Keratinocyte (primary cell): ENCODE data around the gene NCKAP5. TPM values are rescaled to one million over a fixed set of nuclear protein-coding genes. Genes with fewer than 3 reads are reported as not detected.

ENCODE experiments used
- DNase-seq: peaks from one replicate; pipeline ENCODE4 v3.0.0-alpha.2; 2011; ENCODE audit warnings: low read depth, missing footprints, low spot score
- FAIRE-seq: peaks from 2 replicates; lab custom pipeline; 2011; peaks lifted over from hg19 to GRCh38; lab: Jason Lieb, UNC
- H2AFZ ChIP-seq: 2 replicates; pipeline ENCODE4 v1.6.0; 2012; ENCODE audit warnings: low read length, control low read depth, inconsistent platforms; ENCODE audit not compliant: control insufficient read depth
- H3K27ac ChIP-seq: 2 replicates; pipeline ENCODE4 v1.5.1; 2011; ENCODE audit warnings: low read length; ENCODE audit not compliant: control insufficient read depth, insufficient read depth
- H3K27me3 ChIP-seq: 3 replicates; pipeline ENCODE4 v1.6.0; 2011; ENCODE audit warnings: low read length; ENCODE audit not compliant: control insufficient read depth, insufficient read depth; ENCODE audit errors: extremely low read depth
- H3K36me3 ChIP-seq, 2 experiments: 2 replicates in 1 of 2; 3 replicates in 1 of 2; pipeline ENCODE4 v1.5.1; 2011; ENCODE audit warnings: low read length in 2 of 2, mild to moderate bottlenecking in 1 of 2; ENCODE audit not compliant: control insufficient read depth in 2 of 2, insufficient read depth in 2 of 2; ENCODE audit errors: extremely low read depth in 1 of 2
- H3K4me1 ChIP-seq: 3 replicates; pipeline ENCODE4 v1.5.1; 2011; ENCODE audit warnings: low read length; ENCODE audit not compliant: control insufficient read depth, insufficient read depth; ENCODE audit errors: extremely low read depth
- H3K4me2 ChIP-seq: 3 replicates; pipeline ENCODE4 v1.6.0; 2011; ENCODE audit warnings: low read depth, low read length; ENCODE audit not compliant: control insufficient read depth, insufficient read depth; ENCODE audit errors: extremely low read depth
- H3K4me3 ChIP-seq, 3 experiments: fragments of 200-600 bp in 1 of 3; sonication (generic) in 1 of 3; 2 replicates in 2 of 3; 3 replicates in 1 of 3; pipeline ENCODE4 v1.5.1; 2011 to 2016; ENCODE audit warnings: low read length in 3 of 3, mild to moderate bottlenecking in 3 of 3, control low read depth in 2 of 3, inconsistent platforms in 1 of 3, low read depth in 1 of 3, mixed read lengths in 1 of 3, mixed run types in 1 of 3, moderate library complexity in 1 of 3; ENCODE audit not compliant: control insufficient read depth in 2 of 3, insufficient read depth in 2 of 3; ENCODE audit errors: extremely low read depth in 1 of 3
- H3K79me2 ChIP-seq: 2 replicates; pipeline ENCODE4 v1.6.0; 2012; ENCODE audit warnings: low read length; ENCODE audit not compliant: control insufficient read depth, insufficient read depth
- H3K9ac ChIP-seq: 3 replicates; pipeline ENCODE4 v1.6.0; 2011; ENCODE audit warnings: low read length; ENCODE audit not compliant: control insufficient read depth, insufficient read depth; ENCODE audit errors: extremely low read depth
- H3K9me1 ChIP-seq: 3 replicates; pipeline ENCODE4 v1.6.0; 2011; ENCODE audit warnings: low read length; ENCODE audit not compliant: control insufficient read depth, insufficient read depth; ENCODE audit errors: extremely low read depth
- H3K9me3 ChIP-seq: 2 replicates; pipeline ENCODE4 v1.5.1; 2012; ENCODE audit warnings: low read depth, low read length; ENCODE audit not compliant: control insufficient read depth
- H4K20me1 ChIP-seq: 3 replicates; pipeline ENCODE4 v1.6.0; 2011; ENCODE audit warnings: low read length; ENCODE audit not compliant: control insufficient read depth, insufficient read depth; ENCODE audit errors: extremely low read depth
- CTCF ChIP-seq, 3 experiments: IDR thresholded peaks in 1 of 3; conservative IDR thresholded peaks in 1 of 3; optimal IDR thresholded peaks in 1 of 3; 2 replicates in 2 of 3; 3 replicates in 1 of 3; pipeline versions ENCODE3 to v1.5.1; 2011; ENCODE audit warnings: low read length in 3 of 3, mild to moderate bottlenecking in 3 of 3, moderate library complexity in 2 of 3, control low read depth in 1 of 3, inconsistent platforms in 1 of 3; ENCODE audit not compliant: insufficient read depth in 2 of 3; ENCODE audit errors: extremely low read depth in 1 of 3
- EZH2 ChIP-seq: IDR thresholded peaks from one replicate; pipeline ENCODE4 v1.6.1; 2012; ENCODE audit warnings: inconsistent platforms, mild to moderate bottlenecking, low read length, moderate library complexity
- dilution Hi-C: fragments of 300-500 bp; cut with MboI; formaldehyde crosslinking; loops from one replicate; pipeline ENCODE4 v1.7.0; 2020; ENCODE audit warnings: low sequenced_read_pairs; ENCODE audit not compliant: extremely low pct_ligation_motif_present
- polyA plus RNA-seq, 5 experiments: library from polyadenylated mRNA; depleted of rRNA in 3 of 5; stranded (reverse) in 3 of 5; stranded (forward) in 1 of 5; unstranded in 1 of 5; fragments of >200 nt; gene quantifications; 1 replicate in 1 of 5; 2 replicates in 3 of 5; 3 replicates in 1 of 5; pipeline versions ENCODE4 v1.2.1 to v1.2.3, GENCODE V29; 2011 to 2012; ENCODE audit warnings: missing spikeins in 2 of 5, low read depth in 1 of 5, low replicate concordance in 1 of 5

Gene NCKAP5
- polyA plus RNA-seq, 1 donor (not counting 4 experiments of a cell fraction or from before 2014, with no cell fraction given) = 3.6 TPM

GRCh38 chr2:133393895-133394294 is 174.4 kb downstream of the NCKAP5 start:
- H3K27ac ChIP-seq = no peak overlapping the region
- no peaks in the 10 kb centered on the region for H3K27me3 ChIP-seq
- H3K9ac ChIP-seq = no peak overlapping the region
- peaks cover 17% of the 10 kb centered on the region for H3K4me1 ChIP-seq
- peaks cover 0 to under 1% of the 10 kb centered on the region in 2 experiments for H3K36me3 ChIP-seq
- no peaks in the 10 kb centered on the region for H3K79me2 ChIP-seq
- FAIRE-seq (no peak), DNase-seq (no peak)
- no peak overlapping the region for H3K4me3 ChIP-seq
- TF ChIP-seq CTCF (optimal IDR thresholded peaks at IDR 0.05 in 1 of 3, IDR thresholded peaks at IDR 0.05 in 1 of 3, conservative IDR thresholded peaks at IDR 0.05 in 1 of 3; ENCODE audit: extremely low read depth in 1 of 3, insufficient read depth in 2 of 3, low read length in 3 of 3) (no peak), EZH2 (no peak)
- H3K4me2 ChIP-seq = no peak overlapping the region
- dilution Hi-C loops = no loop called here
- no peaks in the 10 kb centered on the region for H4K20me1 ChIP-seq
- no peaks in the 10 kb centered on the region for H3K9me1 ChIP-seq
- no peak overlapping the region for H2AFZ ChIP-seq
- H3K9me3 ChIP-seq = no peaks in the 10 kb centered on the region

- Histone ChIP-seq H3K4me2 (peak overlapping the region; percentile 54), H3K9me1 (no peaks in the 10 kb centered on the region), H3K4me3 (no peak overlapping the region), H2AFZ (peak overlapping the region; percentile 47), H3K9me3 (no peaks in the 10 kb centered on the region), H3K27me3 (no peaks in the 10 kb centered on the region), H3K9ac (no peak overlapping the region), H4K20me1 (no peaks in the 10 kb centered on the region), H3K27ac (peak overlapping the region; percentile 59), H3K4me1 (peaks cover 17% of the 10 kb centered on the region), H3K79me2 (no peaks in the 10 kb centered on the region), H3K36me3 (no peaks in the 10 kb centered on the region)
- no peak for TF ChIP-seq CTCF (optimal IDR thresholded peaks at IDR 0.05 in 1 of 3, IDR thresholded peaks at IDR 0.05 in 1 of 3, conservative IDR thresholded peaks at IDR 0.05 in 1 of 3; ENCODE audit: extremely low read depth in 1 of 3, insufficient read depth in 2 of 3, low read length in 3 of 3)
- no peak for TF ChIP-seq EZH2
- FAIRE-seq (peak; percentile 99), DNase-seq (no peak)
- dilution Hi-C loops = no loop called here
Measured at GRCh38 chr2:133390156-133390555, 178.1 kb downstream of the NCKAP5 start.
